D721Med (cell line): ENCODE data around the gene HS6ST1.
"Not testable (repeated sequence)": the region's sequence is repeated elsewhere in the genome, so short reads cannot be mapped to it uniquely, and the experiment has no call there.

ENCODE experiments used
- DNase-seq: peaks from one replicate; pipeline ENCODE4 v3.0.0; 2011; ENCODE audit warnings: low spot score; ENCODE audit not compliant: insufficient read length
- FAIRE-seq: peaks from 2 replicates; lab custom pipeline; 2011; peaks lifted over from hg19 to GRCh38; lab: Jason Lieb, UNC
- CTCF ChIP-seq: IDR thresholded peaks from 2 replicates; pipeline ENCODE4 v1.5.1; 2012; ENCODE audit warnings: mild to moderate bottlenecking, control low read depth; ENCODE audit not compliant: insufficient read depth; ENCODE audit errors: missing control alignments

The HS6ST1 gene

GRCh38 chr2:128272601-128273468 is 45.8 kb downstream of the HS6ST1 start:
- DNase-seq (no peak), FAIRE-seq (no peak)
- no peak for TF ChIP-seq CTCF

GRCh38 chr2:128271911-128272600 is 46.6 kb downstream of the HS6ST1 start:
- FAIRE-seq = no peak
- no peak for TF ChIP-seq CTCF
- no peak for DNase-seq

GRCh38 chr2:128271597-128271910 is 47.1 kb downstream of the HS6ST1 start:
- no peak for FAIRE-seq

GRCh38 chr2:128270672-128271596 is 47.7 kb downstream of the HS6ST1 start:
- DNase-seq (no peak), FAIRE-seq (no peak)
- TF ChIP-seq CTCF = no peak

More at GRCh38 chr2:128271597-128271910, 47.1 kb downstream of the HS6ST1 start:
- no peak for TF ChIP-seq CTCF
- DNase-seq = no peak

GRCh38 chr2:128269990-128270671 is 48.5 kb downstream of the HS6ST1 start:
- no peak for TF ChIP-seq CTCF
- DNase-seq (no peak), FAIRE-seq (no peak)

- TF ChIP-seq CTCF = no peak
- no peak for FAIRE-seq
- DNase-seq = no peak
Measured at GRCh38 chr2:128269063-128269989, 49.3 kb downstream of the HS6ST1 start.

- FAIRE-seq, DNase-seq: not testable (repeated sequence)
Measured at GRCh38 chr2:128268611-128269010, 50.1 kb downstream of the HS6ST1 start.

- not testable (repeated sequence) for FAIRE-seq, DNase-seq
Measured at GRCh38 chr2:128268145-128268544, 50.5 kb downstream of the HS6ST1 start.

GRCh38 chr2:128267649-128268048 is 51.0 kb downstream of the HS6ST1 start:
- FAIRE-seq, DNase-seq: not testable (repeated sequence)

- FAIRE-seq = not testable (repeated sequence)
Measured at GRCh38 chr2:128267197-128267596, 51.5 kb downstream of the HS6ST1 start.

More at GRCh38 chr2:128267197-128267596, 51.5 kb downstream of the HS6ST1 start:
- DNase-seq = not testable (repeated sequence)
